ENCODE measurements around the gene DSCAML1. TPM values are rescaled to one million over a fixed set of nuclear protein-coding genes. Genes with fewer than 3 reads are reported as not detected.

DSCAML1 gene
- total RNA-seq, 6 experiments from 2014 or later = not detected

- DNase-seq = no peak
- Mint-ChIP-seq H3K36me3 (ENCODE audit: low read depth) (no peaks in the 10 kb centered on the region), H3K4me1 (ENCODE audit: low read depth) (no peaks in the 10 kb centered on the region), H3K9me3 (no peaks in the 10 kb centered on the region), H3K27ac (no peak overlapping the region), H3K27me3 (ENCODE audit: insufficient read depth) (peaks cover 46% of the 10 kb centered on the region), H3K4me3 (no peak overlapping the region)
- no peak for TF ChIP-seq CTCF (IDR thresholded peaks at IDR 0.05)
Measured at GRCh38 chr11:117786135-117786870, 10.7 kb downstream of the DSCAML1 start.

GRCh38 chr11:117782101-117782500 lies 14.9 kb downstream of the DSCAML1 start:
- Mint-ChIP-seq H3K9me3 (no peaks in the 10 kb centered on the region), H3K4me1 (ENCODE audit: low read depth) (no peaks in the 10 kb centered on the region), H3K36me3 (ENCODE audit: low read depth) (no peaks in the 10 kb centered on the region), H3K4me3 (no peak overlapping the region), H3K27ac (no peak overlapping the region), H3K27me3 (ENCODE audit: insufficient read depth) (peaks cover 58% of the 10 kb centered on the region)
- no peak for TF ChIP-seq CTCF (IDR thresholded peaks at IDR 0.05)
- no peak for DNase-seq

- Mint-ChIP-seq H3K9me3 (no peaks in the 10 kb centered on the region), H3K4me1 (ENCODE audit: low read depth) (no peaks in the 10 kb centered on the region), H3K27me3 (ENCODE audit: insufficient read depth) (peaks cover 58% of the 10 kb centered on the region), H3K36me3 (ENCODE audit: low read depth) (no peaks in the 10 kb centered on the region), H3K4me3 (no peak overlapping the region), H3K27ac (no peak overlapping the region)
- TF ChIP-seq CTCF (IDR thresholded peaks at IDR 0.05) = no peak
- DNase-seq = no peak
Measured at GRCh38 chr11:117781627-117782026, 15.4 kb downstream of the DSCAML1 start.

GRCh38 chr11:117780456-117780855 lies 16.6 kb downstream of the DSCAML1 start:
- Mint-ChIP-seq H3K27ac (no peak overlapping the region), H3K4me3 (no peak overlapping the region), H3K36me3 (ENCODE audit: low read depth) (no peaks in the 10 kb centered on the region), H3K4me1 (ENCODE audit: low read depth) (no peaks in the 10 kb centered on the region), H3K9me3 (no peaks in the 10 kb centered on the region), H3K27me3 (ENCODE audit: insufficient read depth) (peaks cover 54% of the 10 kb centered on the region)
- no peak for TF ChIP-seq CTCF (IDR thresholded peaks at IDR 0.05)
- DNase-seq = no peak

GRCh38 chr11:117774553-117774952 lies 22.5 kb downstream of the DSCAML1 start:
- H3K4me3 Mint-ChIP-seq = no peak overlapping the region
- H3K27me3 Mint-ChIP-seq (ENCODE audit: insufficient read depth) = peaks cover 37% of the 10 kb centered on the region

More at GRCh38 chr11:117774553-117774952, 22.5 kb downstream of the DSCAML1 start:
- no peak for TF ChIP-seq CTCF (IDR thresholded peaks at IDR 0.05)
- no peaks in the 10 kb centered on the region for H3K4me1 Mint-ChIP-seq (ENCODE audit: low read depth)
- no peak overlapping the region for H3K27ac Mint-ChIP-seq
- H3K9me3 Mint-ChIP-seq = no peaks in the 10 kb centered on the region
- H3K36me3 Mint-ChIP-seq (ENCODE audit: low read depth) = no peaks in the 10 kb centered on the region
- no peak for DNase-seq
